NCI-H748 treated with DMSO at 0.1 percent for 48 hours (cell line): ENCODE results near the gene TVP23B.
"Not testable (repeated sequence)": the region's sequence is repeated elsewhere in the genome, so short reads cannot be mapped to it uniquely, and the experiment has no call there.

Experiments used
- DNase-seq: peaks from one replicate; lab custom pipeline; 2025; lab: John Stamatoyannopoulos, UW

TVP23B gene

GRCh38 chr17:18791402-18791801, 10.4 kb downstream of the TVP23B start:
- not testable (repeated sequence) for DNase-seq

- not testable (repeated sequence) for DNase-seq
Observed at GRCh38 chr17:18794841-18795240, 13.9 kb downstream of the TVP23B start.

GRCh38 chr17:18796887-18797286, 15.9 kb downstream of the TVP23B start:
- not testable (repeated sequence) for DNase-seq

- not testable (repeated sequence) for DNase-seq
Observed at GRCh38 chr17:18803458-18804245, 22.7 kb downstream of the TVP23B start.

- DNase-seq, result not testable (repeated sequence)
Observed at GRCh38 chr17:18815924-18816323, 34.9 kb downstream of the TVP23B start.

- peak; percentile 61 for DNase-seq
Observed at GRCh38 chr17:18816489-18817371, 35.7 kb downstream of the TVP23B start.

GRCh38 chr17:18821430-18821829, 40.4 kb downstream of the TVP23B start:
- not testable (repeated sequence) for DNase-seq

- not testable (repeated sequence) for DNase-seq
Observed at GRCh38 chr17:18827613-18828012, 46.6 kb downstream of the TVP23B start.

- DNase-seq, result no peak
Observed at GRCh38 chr17:18848501-18848900, 67.5 kb downstream of the TVP23B start.

GRCh38 chr17:18850679-18851078, 69.7 kb downstream of the TVP23B start:
- DNase-seq, result no peak

- no peak for DNase-seq
Observed at GRCh38 chr17:18851201-18851600, 70.2 kb downstream of the TVP23B start.

- DNase-seq, result no peak
Observed at GRCh38 chr17:18854956-18855355, 74.0 kb downstream of the TVP23B start.

GRCh38 chr17:18855831-18856569, 75.0 kb downstream of the TVP23B start:
- peak; percentile 97 for DNase-seq
